ENCODE results near the gene ADAM10.

ADAM10 gene

DNA sequence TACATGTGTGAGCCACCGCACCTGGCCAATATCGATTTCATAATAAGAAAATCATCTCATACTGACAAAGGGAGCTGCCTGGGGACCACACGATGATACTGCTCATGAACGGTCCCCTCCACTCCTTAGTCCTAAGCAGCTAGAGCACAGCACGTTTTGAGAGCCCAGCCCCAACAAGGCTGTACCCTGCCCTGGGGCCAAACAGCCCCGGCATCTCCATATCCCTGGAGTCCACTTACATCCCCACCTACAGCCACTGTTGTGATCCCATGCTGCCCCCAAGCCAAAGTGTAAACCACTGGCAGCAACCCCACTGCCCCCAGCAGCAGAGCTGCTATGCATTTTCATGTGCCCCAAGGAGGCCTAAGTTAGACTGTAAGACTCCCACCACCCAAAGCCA is 52.8 kb downstream of the ADAM10 start:
- H3K79me2 ChIP-seq (ENCODE audit: insufficient read depth, low read length): peaks cover 75% of the 10 kb centered on the region
- H3K27me3 ChIP-seq (ENCODE audit: insufficient read depth, low read length): no peaks in the 10 kb centered on the region
- H3K9me3 ChIP-seq (ENCODE audit: low read length): peaks cover 10% of the 10 kb centered on the region; the same call in 1 of the 2 replicates
- H3F3A ChIP-seq (ENCODE audit: insufficient read depth, low read length): no peaks in the 10 kb centered on the region
- H3K9me2 ChIP-seq (ENCODE audit: low read depth, low read length): no peaks in the 10 kb centered on the region
- no peak overlapping the region for H3K4me3 ChIP-seq (ENCODE audit: low read depth, low read length, poor library complexity, severe bottlenecking)
- H3K4me1 ChIP-seq (ENCODE audit: insufficient read depth, low read length, severe bottlenecking): no peaks in the 10 kb centered on the region
- no peak overlapping the region for H2AFZ ChIP-seq (ENCODE audit: low read length)
- no peak overlapping the region for H3K9ac ChIP-seq (ENCODE audit: low read length)
- H3K27ac ChIP-seq (ENCODE audit: low read depth, low read length, poor library complexity, severe bottlenecking): no peak overlapping the region
- H3K36me3 ChIP-seq (ENCODE audit: insufficient read depth, low read length): peaks cover 47% of the 10 kb centered on the region
- H4K20me1 ChIP-seq (ENCODE audit: insufficient read depth, low read length): no peaks in the 10 kb centered on the region
- H3K4me2 ChIP-seq (ENCODE audit: low read length): no peak overlapping the region
- no peak for TF ChIP-seq EZH2 (IDR thresholded peaks at IDR 0.05; ENCODE audit: borderline replicate concordance, low read length)
- TF ChIP-seq, protein P1, sequence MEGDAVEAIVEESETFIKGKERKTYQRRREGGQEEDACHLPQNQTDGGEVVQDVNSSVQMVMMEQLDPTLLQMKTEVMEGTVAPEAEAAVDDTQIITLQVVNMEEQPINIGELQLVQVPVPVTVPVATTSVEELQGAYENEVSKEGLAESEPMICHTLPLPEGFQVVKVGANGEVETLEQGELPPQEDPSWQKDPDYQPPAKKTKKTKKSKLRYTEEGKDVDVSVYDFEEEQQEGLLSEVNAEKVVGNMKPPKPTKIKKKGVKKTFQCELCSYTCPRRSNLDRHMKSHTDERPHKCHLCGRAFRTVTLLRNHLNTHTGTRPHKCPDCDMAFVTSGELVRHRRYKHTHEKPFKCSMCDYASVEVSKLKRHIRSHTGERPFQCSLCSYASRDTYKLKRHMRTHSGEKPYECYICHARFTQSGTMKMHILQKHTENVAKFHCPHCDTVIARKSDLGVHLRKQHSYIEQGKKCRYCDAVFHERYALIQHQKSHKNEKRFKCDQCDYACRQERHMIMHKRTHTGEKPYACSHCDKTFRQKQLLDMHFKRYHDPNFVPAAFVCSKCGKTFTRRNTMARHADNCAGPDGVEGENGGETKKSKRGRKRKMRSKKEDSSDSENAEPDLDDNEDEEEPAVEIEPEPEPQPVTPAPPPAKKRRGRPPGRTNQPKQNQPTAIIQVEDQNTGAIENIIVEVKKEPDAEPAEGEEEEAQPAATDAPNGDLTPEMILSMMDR (IDR thresholded peaks at IDR 0.05; ENCODE audit: low read length): no peak

DNA sequence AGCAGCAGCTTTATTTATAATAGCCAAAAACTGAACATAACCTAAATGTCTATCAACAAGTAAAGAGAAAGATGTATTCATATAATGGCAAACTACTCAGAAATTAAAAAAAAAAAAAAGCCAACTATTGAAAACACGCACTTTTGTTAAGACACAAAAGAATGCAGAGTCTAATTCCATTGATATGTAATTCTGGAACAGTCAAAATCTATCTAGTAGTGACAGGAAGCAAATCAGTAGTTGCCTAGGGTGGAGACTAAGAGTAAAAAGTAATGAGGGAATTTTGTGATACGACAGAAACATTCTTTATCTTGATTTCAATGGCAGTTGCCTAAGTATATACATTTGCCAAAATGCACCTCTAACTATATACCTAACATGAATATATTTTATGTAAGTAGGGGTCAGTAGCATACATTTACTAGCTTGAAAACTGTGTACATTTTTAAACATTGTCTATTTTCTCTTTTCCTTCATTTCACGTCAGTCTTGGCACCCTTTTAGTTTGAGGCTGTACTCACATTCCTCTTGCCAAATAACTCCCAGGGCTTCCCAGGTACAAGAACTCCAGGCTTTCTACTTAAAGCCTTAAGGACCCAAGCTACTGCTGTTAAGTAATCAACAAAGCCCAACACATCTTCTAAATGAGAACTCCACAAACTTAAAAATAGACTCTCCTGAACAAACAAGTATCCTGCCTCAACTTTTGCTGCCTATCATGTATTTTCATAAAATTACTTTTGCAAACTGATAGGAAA is 54.7 kb downstream of the ADAM10 start:
- Histone ChIP-seq H4K20me1 (ENCODE audit: insufficient read depth, low read length) (no peaks in the 10 kb centered on the region), H3K27ac (ENCODE audit: low read depth, low read length, poor library complexity, severe bottlenecking) (no peak overlapping the region), H3K4me3 (ENCODE audit: low read depth, low read length, poor library complexity, severe bottlenecking) (no peak overlapping the region), H2AFZ (ENCODE audit: low read length) (no peak overlapping the region), H3K4me2 (ENCODE audit: low read length) (no peak overlapping the region), H3K27me3 (ENCODE audit: insufficient read depth, low read length) (no peaks in the 10 kb centered on the region), H3K9me2 (ENCODE audit: low read depth, low read length) (no peaks in the 10 kb centered on the region), H3K9ac (ENCODE audit: low read length) (no peak overlapping the region), H3K36me3 (ENCODE audit: insufficient read depth, low read length) (peaks cover 28% of the 10 kb centered on the region), H3K4me1 (ENCODE audit: insufficient read depth, low read length, severe bottlenecking) (peaks cover 12% of the 10 kb centered on the region), H3K9me3 (ENCODE audit: low read length) (peaks cover 8% of the 10 kb centered on the region; the same call in 1 of the 2 replicates), H3F3A (ENCODE audit: insufficient read depth, low read length) (no peaks in the 10 kb centered on the region), H3K79me2 (ENCODE audit: insufficient read depth, low read length) (peaks cover 66% of the 10 kb centered on the region)
- no peak for TF ChIP-seq EZH2 (IDR thresholded peaks at IDR 0.05; ENCODE audit: borderline replicate concordance, low read length)
- TF ChIP-seq, protein P1 (IDR thresholded peaks at IDR 0.05; ENCODE audit: low read length): no peak

DNA sequence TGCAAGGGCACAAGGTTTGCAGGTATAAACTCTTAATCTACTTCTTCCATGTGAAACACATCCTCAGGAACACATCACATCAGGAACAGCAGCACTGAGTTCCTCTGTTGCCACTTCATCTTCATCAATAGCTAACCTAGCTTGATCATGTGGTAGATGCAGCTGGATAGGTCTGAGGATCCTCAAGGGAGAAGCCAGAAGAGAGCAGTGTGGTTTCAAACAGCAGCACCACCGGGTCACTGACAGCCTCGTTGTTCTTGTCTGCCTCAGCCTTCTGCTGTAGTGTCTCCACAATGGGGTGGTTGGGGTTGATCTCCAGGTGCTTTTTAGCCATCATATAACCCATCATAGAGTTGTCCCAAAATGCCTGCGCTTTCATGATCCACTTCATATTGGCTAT is 58.8 kb downstream of the ADAM10 start:
- Histone ChIP-seq H3K27ac (ENCODE audit: low read depth, low read length, poor library complexity, severe bottlenecking) (no peak overlapping the region), H2AFZ (ENCODE audit: low read length) (no peak overlapping the region), H3K9me2 (ENCODE audit: low read depth, low read length) (no peaks in the 10 kb centered on the region), H3K27me3 (ENCODE audit: insufficient read depth, low read length) (no peaks in the 10 kb centered on the region), H3K36me3 (ENCODE audit: insufficient read depth, low read length) (peaks cover 13% of the 10 kb centered on the region), H3K4me2 (ENCODE audit: low read length) (no peak overlapping the region), H3K9me3 (ENCODE audit: low read length) (no peaks in the 10 kb centered on the region), H3K9ac (ENCODE audit: low read length) (no peak overlapping the region), H3K79me2 (ENCODE audit: insufficient read depth, low read length) (peaks cover 69% of the 10 kb centered on the region), H3K4me1 (ENCODE audit: insufficient read depth, low read length, severe bottlenecking) (peaks cover 12% of the 10 kb centered on the region), H4K20me1 (ENCODE audit: insufficient read depth, low read length) (no peaks in the 10 kb centered on the region), H3F3A (ENCODE audit: insufficient read depth, low read length) (no peaks in the 10 kb centered on the region), H3K4me3 (ENCODE audit: low read depth, low read length, poor library complexity, severe bottlenecking) (no peak overlapping the region)
- TF ChIP-seq, protein P1 (IDR thresholded peaks at IDR 0.05; ENCODE audit: low read length): no peak
- no peak for TF ChIP-seq EZH2 (IDR thresholded peaks at IDR 0.05; ENCODE audit: borderline replicate concordance, low read length)

Measured in OCI-LY1 (cell line).